WTC11 (cell line): Measurements from ENCODE around the gene STARD8. TPM values are rescaled to one million over a fixed set of nuclear protein-coding genes. Genes with fewer than 3 reads are reported as not detected.

Experiments used
- ATAC-seq: fragments of 200-7000 bp; cut with Tn5 transposase; 2 replicates; pipeline ENCODE4 v1.10.0; 2021; ENCODE audit warnings: mild to moderate bottlenecking, moderate library complexity
- CTCF ChIA-PET: fragments of 300-600 bp; sonication (Branson Sonifier 250); formaldehyde crosslinking; loops from one replicate; lab custom pipeline; 2021; ENCODE audit warnings: antibody characterized with exemption; lab: Charles Lee
- POLR2A ChIA-PET: fragments of 350-600 bp; sonication (Branson Sonifier 250); formaldehyde crosslinking; loops from one replicate; lab custom pipeline; 2021; ENCODE audit warnings: antibody characterized with exemption; lab: Charles Lee
- DNase-seq: peaks from one replicate; pipeline ENCODE4 v3.0.0; 2021; ENCODE audit warnings: low spot score
- H3K27ac Mint-ChIP-seq: 2 replicates; pipeline ENCODE4 v1.8.0; 2021; ENCODE audit warnings: mixed read lengths
- H3K27me3 Mint-ChIP-seq: 2 replicates; pipeline ENCODE4 v1.8.0; 2021; ENCODE audit warnings: low read depth, mild to moderate bottlenecking, moderate library complexity, mixed read lengths
- H3K36me3 Mint-ChIP-seq: 2 replicates; pipeline ENCODE4 v1.8.0; 2021; ENCODE audit warnings: mixed read lengths
- H3K4me1 Mint-ChIP-seq: 2 replicates; pipeline ENCODE4 v1.8.0; 2022; ENCODE audit warnings: mixed read lengths
- H3K4me3 Mint-ChIP-seq: 2 replicates; pipeline ENCODE4 v1.8.0; 2021; ENCODE audit warnings: mild to moderate bottlenecking, moderate library complexity, mixed read lengths
- H3K9me3 Mint-ChIP-seq: 2 replicates; pipeline ENCODE4 v1.8.0; 2021; ENCODE audit warnings: mixed read lengths
- AFF4 ChIP-seq: sonication (generic); formaldehyde crosslinking; IDR thresholded peaks from 2 replicates; pipeline ENCODE4 v1.8.1; 2023; ENCODE audit warnings: mild to moderate bottlenecking, missing genetic modification reagents, borderline replicate concordance
- ARID4B ChIP-seq: sonication (generic); formaldehyde crosslinking; IDR thresholded peaks from 2 replicates; pipeline ENCODE4 v1.8.0; 2023; ENCODE audit warnings: missing genetic modification reagents, mild to moderate bottlenecking, borderline replicate concordance
- ATF2 ChIP-seq: sonication (generic); formaldehyde crosslinking; IDR thresholded peaks from 2 replicates; pipeline ENCODE4 v1.8.1; 2022; ENCODE audit warnings: low read depth, missing genetic modification reagents, borderline replicate concordance
- ATF6 ChIP-seq: sonication (generic); formaldehyde crosslinking; IDR thresholded peaks from 2 replicates; pipeline ENCODE4 v1.8.1; 2023; ENCODE audit warnings: mild to moderate bottlenecking, missing genetic modification reagents
- HMGA2 ChIP-seq: fragments of 250-450 bp; sonication (Bioruptor Pico); IDR thresholded peaks from 2 replicates; pipeline ENCODE4 v1.4.0; 2021; ENCODE audit warnings: mild to moderate bottlenecking, moderate library complexity
- IRF2 ChIP-seq: sonication (generic); formaldehyde crosslinking; IDR thresholded peaks from 2 replicates; pipeline ENCODE4 v1.8.0; 2022; ENCODE audit warnings: low read depth, missing genetic modification reagents, borderline replicate concordance
- MLX ChIP-seq: sonication (generic); formaldehyde crosslinking; IDR thresholded peaks from 2 replicates; pipeline ENCODE4 v1.8.1; 2023; ENCODE audit warnings: mild to moderate bottlenecking, missing genetic modification reagents, moderate library complexity
- NR2C2 ChIP-seq: sonication (generic); formaldehyde crosslinking; IDR thresholded peaks from 2 replicates; pipeline ENCODE4 v1.8.0; 2022; ENCODE audit warnings: mild to moderate bottlenecking, missing genetic modification reagents
- SMAD4 ChIP-seq: sonication (generic); formaldehyde crosslinking; IDR thresholded peaks from 2 replicates; pipeline ENCODE4 v1.8.0; 2022; ENCODE audit warnings: mild to moderate bottlenecking, missing genetic modification reagents
- TCF7 ChIP-seq: sonication (generic); formaldehyde crosslinking; IDR thresholded peaks from 2 replicates; pipeline ENCODE4 v1.8.0; 2022; ENCODE audit warnings: mild to moderate bottlenecking, low read depth, missing genetic modification reagents, moderate library complexity
- TEAD4 ChIP-seq: sonication (generic); formaldehyde crosslinking; IDR thresholded peaks from 2 replicates; pipeline ENCODE4 v1.8.0; 2022; ENCODE audit warnings: mild to moderate bottlenecking, missing genetic modification reagents
- USF2 ChIP-seq: sonication (generic); formaldehyde crosslinking; IDR thresholded peaks from 2 replicates; pipeline ENCODE4 v1.8.1; 2023; ENCODE audit warnings: mild to moderate bottlenecking, missing genetic modification reagents, moderate library complexity
- ZBTB43 ChIP-seq: sonication (generic); formaldehyde crosslinking; IDR thresholded peaks from 2 replicates; pipeline ENCODE4 v1.8.1; 2023; ENCODE audit warnings: mild to moderate bottlenecking, missing genetic modification reagents
- ZNF121 ChIP-seq: sonication (generic); formaldehyde crosslinking; IDR thresholded peaks from 2 replicates; pipeline ENCODE4 v1.8.0; 2023; ENCODE audit warnings: missing genetic modification reagents
- ZNF281 ChIP-seq: sonication (generic); formaldehyde crosslinking; IDR thresholded peaks from 2 replicates; pipeline ENCODE4 v1.8.0; 2023; ENCODE audit warnings: mild to moderate bottlenecking, missing genetic modification reagents
- ZSCAN18 ChIP-seq: fragments of 250-450 bp; sonication (Bioruptor Pico); IDR thresholded peaks from 2 replicates; pipeline ENCODE4 v2.1.2; 2022; ENCODE audit warnings: mild to moderate bottlenecking, moderate library complexity
- total RNA-seq: library from RNA; stranded (reverse); gene quantifications from 3 replicates; pipeline ENCODE4 v1.2.3, GENCODE V29; 2021

STARD8 gene
- total RNA-seq, 1 experiment from 2014 or later: 8.5 TPM

GRCh38 chrX:68684919-68685304 is 37.4 kb downstream of the STARD8 start:
- Mint-ChIP-seq H3K9me3 (no peaks in the 10 kb centered on the region), H3K27me3 (peaks cover 8% of the 10 kb centered on the region; the same call in 1 of the 2 replicates), H3K4me1 (peaks cover 40% of the 10 kb centered on the region), H3K4me3 (no peak overlapping the region), H3K36me3 (no peaks in the 10 kb centered on the region), H3K27ac (no peak overlapping the region)
- no peak for ATAC-seq
- TF ChIP-seq ATF2 (CRISPR knock-in tag) (no peak), HMGA2 (no peak), TCF7 (CRISPR knock-in tag) (no peak), MLX (no peak), TEAD4 (no peak), AFF4 (CRISPR knock-in tag) (no peak), ZNF121 (CRISPR knock-in tag) (no peak), NR2C2 (CRISPR knock-in tag) (no peak), ZSCAN18 (CRISPR knock-in tag) (no peak), SMAD4 (CRISPR knock-in tag) (no peak), ATF6 (CRISPR knock-in tag) (no peak), USF2 (CRISPR knock-in tag) (no peak), ZNF281 (CRISPR knock-in tag) (no peak), IRF2 (CRISPR knock-in tag) (no peak), ARID4B (CRISPR knock-in tag) (no peak), ZBTB43 (CRISPR knock-in tag) (no peak)
- ChIA-PET CTCF (interaction anchor here (1.2 to 1.7 kb wide), 4 partner anchors 9 to 26 kb away, joined by 4 to 8 read pairs (median 5); no protein-coding TSS in a partner anchor), POLR2A (no interaction called here)
- DNase-seq: no peak
